ENCODE data around the gene TINAG.

TINAG gene, protein sequence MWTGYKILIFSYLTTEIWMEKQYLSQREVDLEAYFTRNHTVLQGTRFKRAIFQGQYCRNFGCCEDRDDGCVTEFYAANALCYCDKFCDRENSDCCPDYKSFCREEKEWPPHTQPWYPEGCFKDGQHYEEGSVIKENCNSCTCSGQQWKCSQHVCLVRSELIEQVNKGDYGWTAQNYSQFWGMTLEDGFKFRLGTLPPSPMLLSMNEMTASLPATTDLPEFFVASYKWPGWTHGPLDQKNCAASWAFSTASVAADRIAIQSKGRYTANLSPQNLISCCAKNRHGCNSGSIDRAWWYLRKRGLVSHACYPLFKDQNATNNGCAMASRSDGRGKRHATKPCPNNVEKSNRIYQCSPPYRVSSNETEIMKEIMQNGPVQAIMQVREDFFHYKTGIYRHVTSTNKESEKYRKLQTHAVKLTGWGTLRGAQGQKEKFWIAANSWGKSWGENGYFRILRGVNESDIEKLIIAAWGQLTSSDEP

DNA sequence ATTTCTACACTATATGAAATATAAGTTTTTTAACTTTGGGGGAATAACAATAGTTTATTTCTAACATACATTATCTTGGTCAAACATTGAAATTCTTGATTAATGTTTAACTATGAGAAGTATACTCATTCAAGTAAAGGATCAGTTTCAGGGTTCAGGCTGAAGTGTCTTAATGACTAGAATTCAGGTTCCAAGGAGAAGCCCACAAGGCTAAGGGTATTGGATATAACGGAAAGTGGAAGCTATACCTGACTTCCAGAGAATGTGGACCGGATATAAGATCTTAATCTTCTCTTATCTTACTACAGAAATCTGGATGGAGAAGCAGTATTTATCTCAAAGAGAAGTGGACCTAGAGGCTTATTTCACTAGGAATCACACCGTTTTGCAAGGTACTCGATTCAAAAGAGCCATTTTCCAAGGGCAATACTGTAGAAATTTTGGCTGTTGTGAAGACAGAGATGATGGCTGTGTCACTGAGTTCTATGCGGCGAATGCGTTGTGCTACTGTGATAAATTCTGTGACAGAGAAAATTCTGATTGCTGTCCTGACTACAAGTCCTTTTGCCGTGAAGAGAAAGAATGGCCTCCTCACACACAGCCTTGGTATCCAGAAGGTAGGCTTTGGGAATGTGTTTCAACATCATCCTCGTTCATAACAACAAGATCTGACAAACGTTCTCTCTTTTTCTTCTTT is at the start of gene TINAG:
TSS of gene TINAG (plus strand) at position 153 of the 697 bp plus-strand sequence. CDS start at position 263, 110 bp downstream.
- no peak for DNase-seq (ENCODE audit: low read depth in 2 of 2)

DNA sequence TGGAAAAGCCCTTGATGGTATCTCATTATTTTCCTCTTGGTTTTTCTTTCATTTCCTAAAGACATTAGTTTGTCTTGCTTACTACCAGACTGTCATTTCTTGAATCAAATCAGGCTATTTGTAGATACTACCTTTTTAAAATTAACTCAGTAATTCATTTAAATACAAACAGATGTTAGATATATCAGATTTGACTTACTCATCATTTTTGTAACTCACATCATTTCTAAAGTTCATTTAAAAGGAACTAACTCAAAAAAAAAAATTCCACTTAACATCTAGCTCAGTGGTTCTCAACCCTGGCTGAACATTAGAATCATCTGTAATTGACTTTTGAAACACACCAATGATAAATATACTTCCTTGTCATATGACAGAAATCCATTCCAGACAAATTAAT is 48.2 kb upstream of the TINAG start:
- DNase-seq (ENCODE audit: low read depth in 2 of 2): no peak

DNA sequence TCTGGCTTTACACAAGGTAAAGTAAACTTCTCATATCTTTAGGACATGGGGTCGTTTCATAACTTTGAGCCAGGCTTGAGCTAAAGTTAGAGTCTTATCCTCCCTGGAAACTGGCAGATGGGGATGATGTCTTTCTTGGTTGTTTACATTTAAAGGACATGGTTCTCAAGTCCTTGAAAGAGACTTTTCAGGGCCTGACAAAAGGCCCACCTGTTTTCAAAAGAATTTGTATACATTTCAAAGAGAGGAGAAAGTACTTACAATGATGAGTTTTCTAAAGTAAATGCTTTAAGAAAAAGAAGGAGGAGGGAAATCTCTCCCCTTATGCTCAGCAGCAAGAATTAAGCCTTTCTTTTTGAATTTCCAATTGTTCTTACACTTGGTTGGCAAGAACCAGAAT is 45.7 kb upstream of the TINAG start:
- no peak for DNase-seq (ENCODE audit: low read depth in 2 of 2)

DNA sequence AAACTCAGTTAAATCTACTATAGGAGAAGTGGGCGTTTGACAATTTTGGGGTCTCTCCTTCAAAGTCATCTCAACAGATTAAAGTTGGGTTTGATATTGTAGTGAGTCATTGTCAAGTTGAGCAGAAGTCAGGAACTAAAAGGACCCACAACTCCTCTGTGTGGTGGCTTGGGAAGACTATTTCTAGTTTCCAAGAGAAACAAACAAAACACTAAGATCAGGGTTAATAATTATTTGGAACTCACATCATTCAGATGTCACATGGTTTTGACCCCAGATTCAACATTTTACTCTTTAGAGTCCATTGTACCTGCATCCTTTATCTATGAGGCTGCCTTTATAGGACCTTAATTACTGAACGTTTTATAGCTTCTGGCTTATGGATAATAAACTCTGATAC is 45.3 kb upstream of the TINAG start:
- no peak for DNase-seq (ENCODE audit: low read depth in 2 of 2)

DNA sequence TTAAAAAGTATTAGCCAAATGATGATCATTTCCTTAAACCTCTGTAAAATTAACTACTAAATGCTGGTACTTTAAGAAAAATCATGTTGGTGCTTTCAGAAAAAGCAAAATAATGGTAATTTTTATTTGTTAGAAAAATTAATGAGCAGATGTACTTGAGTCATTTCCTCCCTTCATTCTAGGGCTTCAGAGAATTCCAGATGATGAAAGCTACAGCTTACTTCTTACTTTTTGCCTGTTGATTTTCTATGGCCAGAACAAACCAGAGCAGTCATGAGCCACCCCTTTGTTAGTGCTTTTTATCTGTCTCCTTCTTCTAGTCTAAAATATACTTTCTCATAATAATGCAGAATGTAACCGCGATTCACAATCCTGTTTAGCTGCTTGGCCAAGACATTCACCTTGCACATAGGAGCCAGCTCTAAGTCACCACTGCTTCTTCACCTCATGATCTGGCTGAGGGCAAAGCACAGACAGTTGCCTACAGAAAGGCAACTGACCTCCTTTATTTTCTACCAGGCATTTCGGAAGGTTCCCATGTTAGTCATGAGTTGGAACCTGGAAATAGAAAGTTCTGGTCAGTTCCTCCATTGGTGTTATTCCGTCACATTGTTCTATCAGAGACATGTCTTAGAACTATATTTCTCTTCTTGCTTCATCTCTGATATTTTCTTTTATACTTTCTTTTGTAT is 43.5 kb upstream of the TINAG start:
- no peak for DNase-seq (ENCODE audit: low read depth in 2 of 2)

DNA sequence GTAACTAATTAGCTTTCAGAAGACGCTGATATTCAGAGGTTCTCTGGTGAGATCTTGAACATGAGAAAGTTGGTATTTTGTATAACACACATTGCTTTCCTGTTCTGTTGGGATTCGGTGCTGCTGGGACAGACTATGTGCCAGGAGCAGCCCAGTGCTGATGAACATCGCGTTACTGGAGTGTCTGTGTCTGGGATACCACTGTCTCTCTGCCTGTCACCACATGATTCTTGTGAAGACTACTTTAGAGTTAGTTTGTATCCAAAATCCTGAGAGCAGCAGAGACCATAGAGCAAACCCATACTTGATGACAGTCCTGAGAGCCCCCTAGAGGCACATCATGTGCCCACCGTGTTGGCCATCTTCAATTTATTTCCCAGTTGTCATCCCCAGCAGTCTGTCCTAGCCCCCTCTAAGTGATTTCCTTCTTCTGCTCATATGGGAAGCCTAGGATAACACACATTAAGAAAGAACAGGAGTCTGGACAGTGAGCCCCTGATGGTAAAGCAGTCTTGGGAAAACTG is 41.8 kb upstream of the TINAG start:
- DNase-seq (ENCODE audit: low read depth in 2 of 2): no peak

DNA sequence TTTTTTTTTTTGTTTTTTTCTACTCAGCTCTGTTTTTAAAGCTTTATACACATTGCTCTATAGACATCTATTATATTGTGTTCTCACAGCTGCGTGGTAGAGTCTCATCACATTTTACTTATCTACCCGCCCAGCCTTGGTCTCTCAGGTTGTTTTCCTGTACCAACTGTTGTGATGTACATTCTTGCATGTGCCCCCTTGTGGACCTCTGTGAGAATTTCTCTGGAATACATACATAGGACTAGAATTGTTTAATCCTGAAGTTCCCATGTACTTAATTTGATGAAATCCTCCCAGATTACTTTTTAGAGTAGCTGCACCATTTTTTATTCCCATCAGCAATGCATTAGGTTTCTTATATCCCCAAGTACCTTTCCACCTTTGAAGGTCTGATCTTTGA is 40.4 kb upstream of the TINAG start:
- no peak for DNase-seq (ENCODE audit: low read depth in 2 of 2)

DNA sequence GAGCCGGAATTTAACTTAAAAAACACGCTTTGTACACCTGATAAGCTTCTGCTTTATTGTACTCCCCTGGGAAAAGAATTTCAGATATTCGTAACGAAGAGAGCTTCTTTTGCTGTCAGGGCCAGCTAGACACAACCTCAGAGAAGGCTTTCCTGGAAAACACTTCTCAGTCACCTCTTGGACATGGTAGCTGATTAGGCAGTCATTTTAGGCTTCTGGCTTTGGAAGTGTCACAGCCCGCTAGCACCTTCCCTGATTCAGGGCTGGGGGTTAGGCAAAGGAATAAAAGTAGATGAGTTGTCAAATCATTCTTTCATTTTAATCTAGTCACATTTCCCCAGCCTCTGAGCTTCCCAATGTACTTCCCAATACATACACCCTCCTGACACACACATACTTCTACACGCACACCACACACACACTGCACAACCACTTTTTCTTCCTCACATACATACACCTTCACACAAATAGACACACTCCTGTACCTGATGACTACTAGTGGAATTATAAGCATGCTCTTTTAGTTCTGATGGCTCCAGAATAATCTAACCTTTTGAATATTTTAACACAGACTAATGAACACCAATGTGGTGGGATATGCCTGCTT is 34.9 kb upstream of the TINAG start:
- DNase-seq (ENCODE audit: low read depth in 2 of 2): no peak

DNA sequence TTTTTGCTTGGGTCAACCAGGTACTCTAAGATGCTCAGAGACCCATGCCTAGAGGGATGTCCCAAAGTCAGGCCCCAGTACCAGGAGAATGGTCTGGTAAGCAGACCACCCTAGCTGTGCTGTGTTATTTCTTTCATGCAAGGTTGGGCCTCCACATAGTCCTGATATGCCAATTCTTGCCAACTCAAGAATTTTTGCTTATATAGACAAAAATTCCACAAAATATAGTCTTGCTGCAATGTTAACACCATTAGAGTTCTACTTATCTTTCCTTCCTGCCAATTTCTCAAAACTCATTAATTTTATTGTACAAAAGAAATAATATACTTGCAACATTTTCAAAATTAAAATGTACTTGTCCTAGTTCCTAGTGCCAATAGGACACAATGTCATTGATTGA is 33.9 kb upstream of the TINAG start:
- DNase-seq (ENCODE audit: low read depth in 2 of 2): no peak

DNA sequence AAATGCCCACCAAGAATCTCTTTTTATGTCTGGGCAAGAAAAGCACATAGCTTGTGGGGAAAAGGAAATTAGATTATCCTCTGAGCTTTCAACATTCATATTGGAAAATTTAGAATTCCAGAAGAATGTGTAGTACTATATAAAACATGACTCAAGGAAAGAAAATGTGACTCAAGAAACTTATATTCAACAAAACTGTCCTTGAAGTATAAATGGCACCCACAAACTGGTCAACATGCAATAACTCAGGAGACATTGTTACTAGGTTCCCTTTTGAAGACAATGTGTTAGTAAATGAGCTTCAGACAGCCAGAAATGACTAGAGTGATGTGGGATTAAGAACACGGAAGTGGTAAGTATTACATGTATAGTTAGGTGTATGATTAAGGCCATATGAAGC is 26.1 kb upstream of the TINAG start:
- no peak for DNase-seq (ENCODE audit: low read depth in 2 of 2)

DNA sequence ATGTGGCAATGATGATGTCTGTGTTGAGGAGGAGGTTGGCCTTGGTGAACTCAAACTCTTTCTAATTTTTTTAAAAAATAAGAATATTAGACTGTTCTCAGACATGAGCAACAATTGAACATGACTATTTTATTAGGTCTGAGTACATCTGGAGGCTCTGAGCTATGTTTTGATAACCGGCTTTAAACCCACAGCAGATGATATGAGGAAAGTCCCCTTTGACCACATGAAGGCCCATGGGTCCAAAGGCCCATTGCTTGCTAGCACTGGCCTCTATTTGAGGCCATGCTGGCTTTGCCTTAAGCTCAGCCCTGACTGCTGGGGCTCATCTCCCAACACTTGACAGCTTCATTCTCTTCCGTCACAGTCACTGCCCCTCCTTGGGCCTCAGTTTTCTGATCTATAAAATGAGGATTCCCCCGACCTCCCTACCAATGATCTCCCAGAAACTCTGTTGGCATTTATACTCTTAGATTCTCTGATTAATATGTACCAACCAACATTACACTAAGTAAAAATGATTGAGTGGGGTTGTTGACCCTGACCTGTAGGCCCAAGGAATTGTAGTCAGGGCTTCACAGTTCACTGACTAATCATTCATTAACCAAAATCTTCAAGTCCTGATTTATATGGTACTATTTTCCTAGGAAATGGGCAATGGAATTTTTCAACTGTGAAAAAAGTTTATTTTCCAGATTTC is 23.9 kb upstream of the TINAG start:
- DNase-seq (ENCODE audit: low read depth in 2 of 2): no peak

DNA sequence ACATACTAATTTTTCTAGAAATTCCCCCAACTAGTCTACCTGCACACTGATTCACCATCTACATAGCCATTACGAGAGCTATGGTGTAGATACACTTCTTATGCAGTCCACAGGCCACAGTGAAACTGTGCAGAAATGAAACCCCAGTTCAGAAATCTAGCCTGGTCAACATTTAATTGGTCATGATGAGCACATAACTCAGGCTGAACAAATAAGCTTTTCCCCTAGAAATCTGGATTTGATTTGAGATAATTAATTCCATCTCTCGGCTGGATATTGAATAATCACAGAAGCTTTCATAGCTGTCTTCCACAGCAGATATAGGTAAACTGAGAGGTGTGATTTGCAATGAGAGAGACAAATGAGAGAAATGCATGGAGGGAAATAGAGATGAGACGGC is 22.6 kb upstream of the TINAG start:
- DNase-seq (ENCODE audit: low read depth in 2 of 2): no peak

DNA sequence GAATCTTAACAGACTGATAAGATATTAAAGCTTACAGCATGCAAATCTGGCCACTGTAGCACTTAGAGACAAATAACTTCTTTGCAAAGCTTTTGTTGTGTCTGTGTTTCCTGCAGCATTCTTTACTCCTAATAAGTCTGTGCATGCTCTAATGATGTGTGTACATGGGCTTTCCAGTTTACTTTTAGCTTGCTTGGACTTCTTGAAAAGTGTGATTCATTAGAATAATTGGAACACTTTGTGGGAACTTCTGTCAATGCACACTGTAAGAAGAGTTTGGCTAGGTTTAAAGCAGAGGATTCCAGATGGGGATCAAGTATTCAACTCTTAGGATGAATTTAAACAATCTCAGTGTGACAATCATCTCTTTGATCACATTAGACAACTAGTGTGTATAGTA is 22.1 kb upstream of the TINAG start:
- no peak for DNase-seq (ENCODE audit: low read depth in 2 of 2)

DNA sequence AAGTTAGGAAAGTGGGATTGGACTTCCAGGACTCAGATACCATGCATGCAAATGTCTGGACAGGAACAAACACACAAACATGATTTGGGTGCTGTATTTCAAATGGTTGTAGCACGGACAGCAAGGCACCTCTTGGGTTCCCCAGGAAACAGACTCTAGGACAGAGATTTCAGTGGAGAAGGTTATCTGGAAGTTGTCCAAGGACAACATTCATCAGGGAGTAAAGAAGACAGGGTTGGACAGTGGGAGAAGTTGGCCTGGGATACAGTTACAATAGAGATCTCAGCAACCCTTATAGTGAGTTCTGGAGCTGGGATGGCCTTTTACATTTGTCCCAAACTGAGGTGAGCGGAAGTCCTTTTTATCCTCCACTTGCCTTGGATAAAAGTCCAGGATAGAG is 19.8 kb upstream of the TINAG start:
- DNase-seq (ENCODE audit: low read depth in 2 of 2): no peak

DNA sequence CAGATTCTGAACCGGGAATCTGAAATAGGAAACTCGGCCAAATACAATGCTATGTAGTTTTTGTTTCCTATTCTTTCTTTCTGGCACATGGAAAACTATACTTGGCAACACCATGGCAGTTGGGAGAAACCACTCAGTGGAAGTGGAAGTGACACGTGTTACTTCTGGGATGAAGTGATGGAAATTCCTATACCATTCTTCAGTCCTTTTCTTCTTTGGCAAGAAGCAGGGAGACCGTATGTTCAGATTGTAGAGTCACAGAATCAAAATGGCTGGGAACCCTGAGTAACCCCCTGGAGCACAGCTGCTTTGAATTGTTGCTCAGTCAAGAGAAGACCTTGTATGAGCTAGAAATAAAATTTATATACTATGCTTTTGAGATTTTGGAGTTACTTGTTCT is 18.8 kb upstream of the TINAG start:
- no peak for DNase-seq (ENCODE audit: low read depth in 2 of 2)

DNA sequence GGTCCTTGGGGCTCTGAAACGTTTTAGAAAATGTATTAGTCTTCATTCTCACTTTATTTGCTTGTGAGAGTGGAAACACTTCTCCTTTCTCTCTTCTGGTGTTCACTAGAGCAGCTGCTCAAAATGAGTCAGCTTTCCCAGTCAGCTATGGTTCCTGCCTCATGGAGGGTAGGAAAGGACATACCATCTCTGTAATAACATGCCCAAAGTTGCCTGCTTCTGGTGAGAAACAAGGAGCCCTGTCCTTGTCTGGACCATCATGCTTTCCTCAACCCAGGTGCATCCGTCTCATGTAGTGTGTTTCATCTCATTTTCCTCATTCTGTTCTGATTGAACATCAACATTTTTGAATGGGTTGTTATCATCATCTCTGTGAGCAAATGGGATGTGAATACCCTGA is 17.1 kb upstream of the TINAG start:
- no peak for DNase-seq (ENCODE audit: low read depth in 2 of 2)

DNA sequence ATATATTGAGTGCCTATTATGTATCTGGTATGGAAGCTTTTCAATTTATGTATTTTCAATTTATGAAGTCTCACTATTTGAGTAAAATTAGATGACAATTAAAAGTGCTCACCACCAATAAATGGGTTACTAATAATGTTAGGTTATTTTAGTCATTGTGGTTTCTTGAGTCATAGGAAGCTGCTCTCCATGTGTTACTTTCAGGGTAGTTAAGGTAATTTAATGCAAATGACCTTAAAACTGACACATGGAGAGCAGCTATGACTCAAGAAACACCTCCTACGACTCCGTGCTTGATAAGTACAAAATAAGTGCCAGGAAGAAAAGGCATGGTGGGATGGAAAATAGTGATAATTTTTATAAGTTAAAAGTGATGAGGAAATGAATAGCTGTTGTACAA is 16.5 kb upstream of the TINAG start:
- DNase-seq (ENCODE audit: low read depth in 2 of 2): no peak

DNA sequence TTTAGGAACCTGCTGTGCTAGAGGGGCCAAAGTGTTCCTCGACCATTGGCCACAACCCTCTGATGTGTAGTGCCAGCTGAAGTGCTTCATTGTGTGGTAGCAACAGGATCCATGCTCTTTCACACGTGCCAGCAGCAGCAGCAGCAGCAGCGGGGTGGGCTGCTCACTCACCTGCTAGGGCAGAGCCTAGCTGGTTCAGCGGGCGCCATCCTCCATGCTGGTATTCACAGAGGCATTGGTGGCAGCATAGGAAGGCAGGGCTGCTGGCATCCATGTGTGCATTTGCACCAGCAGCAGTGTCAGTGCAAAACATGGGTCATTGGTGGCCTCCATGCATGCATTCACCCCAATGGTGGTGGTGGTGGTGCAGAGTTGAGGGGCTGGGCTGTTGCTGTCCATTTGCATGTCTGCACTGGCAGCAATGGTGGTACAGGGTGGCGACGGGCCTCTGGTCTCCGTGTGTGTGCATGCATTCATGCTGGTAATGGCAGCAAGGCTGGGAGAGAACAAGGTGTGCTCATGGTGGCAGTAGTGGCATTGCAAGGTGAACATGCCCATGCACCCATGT is 13.2 kb upstream of the TINAG start:
- no peak for DNase-seq (ENCODE audit: low read depth in 2 of 2)

DNA sequence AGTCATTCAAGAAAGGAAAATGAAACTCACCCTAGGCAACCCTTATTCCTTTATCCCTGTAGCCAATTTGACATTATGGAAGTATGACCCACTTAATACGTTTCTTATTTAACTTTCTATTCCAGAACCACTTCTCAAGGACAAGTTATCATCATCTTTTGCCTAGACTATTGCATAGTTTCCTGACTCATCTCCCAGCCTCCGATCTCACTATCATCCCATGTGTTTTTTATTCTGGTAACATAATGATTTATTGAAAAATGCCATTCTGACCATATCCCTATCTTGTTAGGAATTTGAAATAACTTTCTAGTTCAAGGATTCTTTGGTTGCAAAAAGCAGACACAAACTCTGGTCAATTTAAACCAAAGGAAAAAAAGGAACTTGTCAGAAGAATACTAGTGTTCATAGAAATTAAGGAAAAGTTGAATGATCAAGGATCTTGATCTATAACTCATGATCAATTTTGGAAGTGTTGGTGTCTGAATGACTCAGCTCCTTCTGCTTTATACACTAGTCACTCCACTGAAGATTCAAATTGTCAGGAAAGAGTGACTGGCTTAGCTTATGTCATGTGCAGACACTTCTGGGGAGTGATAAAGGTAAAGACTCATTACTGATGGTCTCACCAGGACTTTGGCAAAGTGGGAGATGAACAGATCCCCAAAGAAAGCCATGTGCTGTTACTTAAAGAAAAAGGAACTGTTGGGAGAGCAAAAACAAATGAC is 8.5 kb upstream of the TINAG start:
- DNase-seq (ENCODE audit: low read depth in 2 of 2): no peak

DNA sequence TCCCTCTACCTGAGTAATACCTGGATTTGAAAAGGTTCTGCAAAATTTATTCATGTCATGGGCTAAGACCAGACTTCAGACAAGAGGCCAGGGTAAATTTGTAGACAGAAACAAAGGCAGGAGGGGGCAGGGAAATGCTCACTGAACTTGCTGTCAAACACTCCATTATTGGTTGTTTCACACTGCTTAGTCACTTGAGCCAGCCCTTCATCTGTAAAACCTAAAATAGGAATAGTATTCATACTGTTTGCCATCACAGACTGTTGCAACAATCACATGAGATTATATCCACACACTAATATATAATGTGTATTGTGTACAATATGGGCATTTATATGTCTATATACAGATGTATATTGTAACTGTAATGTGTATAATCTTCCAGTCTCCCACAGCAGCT is 6.5 kb upstream of the TINAG start:
- DNase-seq (ENCODE audit: low read depth in 2 of 2): no peak

All from stimulated activated CD4-positive, alpha-beta T cell treated with anti-CD3 and anti-CD28 coated beads, Interleukin-12 subunit alpha, Interleukin-12 subunit beta, amount 100 ng/mL, for 24 hours (primary cell).